OCI-LY1 (cell line): ENCODE results near the gene PLOD2.

ENCODE experiments used
- H2AFZ ChIP-seq: fragments of 200-600 bp; sonication (generic), shearing (Covaris generic); 2 replicates; pipeline ENCODE4 v1.6.0; 2014; ENCODE audit warnings: antibody characterized with exemption, mild to moderate bottlenecking, low read length
- H3F3A ChIP-seq: fragments of 200-600 bp; sonication (generic), shearing (Covaris generic); 2 replicates; pipeline ENCODE4 v1.6.0; 2014; ENCODE audit warnings: mild to moderate bottlenecking, antibody characterized with exemption, low read length, moderate library complexity; ENCODE audit not compliant: insufficient read depth
- H3K27ac ChIP-seq: fragments of 200-600 bp; sonication (generic); 2 replicates; pipeline ENCODE4 v1.5.1; 2014; ENCODE audit warnings: low read length, mixed run types, mild to moderate bottlenecking, low read depth; ENCODE audit not compliant: poor library complexity, severe bottlenecking
- H3K27me3 ChIP-seq: fragments of 200-600 bp; sonication (generic); 2 replicates; pipeline ENCODE4 v1.6.0; 2014; ENCODE audit warnings: antibody characterized with exemption, mild to moderate bottlenecking, low read length, moderate library complexity; ENCODE audit not compliant: insufficient read depth
- H3K36me3 ChIP-seq: fragments of 200-600 bp; sonication (generic); 2 replicates; pipeline ENCODE4 v1.6.1; 2014; ENCODE audit warnings: mild to moderate bottlenecking, antibody characterized with exemption, low read length, moderate library complexity, mixed read lengths; ENCODE audit not compliant: insufficient read depth
- H3K4me1 ChIP-seq: fragments of 200-600 bp; sonication (generic); 2 replicates; pipeline ENCODE4 v1.5.1; 2014; ENCODE audit warnings: mild to moderate bottlenecking, low read length, moderate library complexity; ENCODE audit not compliant: insufficient read depth, severe bottlenecking
- H3K4me2 ChIP-seq: fragments of 200-600 bp; sonication (generic), shearing (Covaris generic); 2 replicates; pipeline ENCODE4 v1.6.1; 2014; ENCODE audit warnings: low read length
- H3K4me3 ChIP-seq: fragments of 200-600 bp; sonication (generic); 2 replicates; pipeline ENCODE4 v1.5.1; 2014; ENCODE audit warnings: low read length, low read depth, mild to moderate bottlenecking, mixed read lengths; ENCODE audit not compliant: poor library complexity, severe bottlenecking
- H3K79me2 ChIP-seq: fragments of 200-600 bp; shearing (Covaris generic); 2 replicates; pipeline ENCODE4 v1.6.1; 2016; ENCODE audit warnings: mixed run types, low read length, mixed read lengths; ENCODE audit not compliant: insufficient read depth
- H3K9ac ChIP-seq: fragments of 200-600 bp; sonication (generic), shearing (Covaris generic); 2 replicates; pipeline ENCODE4 v1.6.1; 2014; ENCODE audit warnings: mild to moderate bottlenecking, low read length, mixed read lengths
- H3K9me2 ChIP-seq: fragments of 200-600 bp; sonication (generic), shearing (Covaris generic); 2 replicates; pipeline ENCODE4 v1.6.1; 2014; ENCODE audit warnings: low read depth, mild to moderate bottlenecking, low read length, mixed read lengths
- H3K9me3 ChIP-seq: fragments of 200-600 bp; shearing (Covaris generic); 2 replicates; pipeline ENCODE4 v1.6.1; 2014; ENCODE audit warnings: low read length, mixed read lengths
- H4K20me1 ChIP-seq: fragments of 200-600 bp; sonication (generic), shearing (Covaris generic); 2 replicates; pipeline ENCODE4 v1.6.0; 2016; ENCODE audit warnings: mild to moderate bottlenecking, low read length; ENCODE audit not compliant: insufficient read depth
- EZH2 ChIP-seq: fragments of 200-600 bp; sonication (generic), shearing (Covaris generic); IDR thresholded peaks from 2 replicates; pipeline ENCODE4 v1.8.0; 2017; ENCODE audit warnings: borderline replicate concordance, mixed run types, mild to moderate bottlenecking, antibody characterized with exemption, low read length, moderate library complexity, mixed read lengths
- TF ChIP-seq, protein P1 (sequence below): fragments of 200-600 bp; sonication (generic), shearing (Covaris generic); IDR thresholded peaks from 2 replicates; pipeline ENCODE4 v1.5.1; 2017; ENCODE audit warnings: mild to moderate bottlenecking, antibody characterized with exemption, low read length, moderate library complexity, mixed read lengths

The PLOD2 gene

GRCh38 chr3:146164506-146164905 is 3.5 kb upstream of the PLOD2 start:
- no peak overlapping the region for H3K4me3 ChIP-seq
- H3K79me2 ChIP-seq = no peaks in the 10 kb centered on the region
- H3K9ac ChIP-seq = no peak overlapping the region
- no peaks in the 10 kb centered on the region for H3K9me3 ChIP-seq
- no peak overlapping the region for H3K27ac ChIP-seq
- H3K4me2 ChIP-seq = no peak overlapping the region
- H2AFZ ChIP-seq = no peak overlapping the region
- no peaks in the 10 kb centered on the region for H3K36me3 ChIP-seq
- no peaks in the 10 kb centered on the region for H3F3A ChIP-seq
- H4K20me1 ChIP-seq = no peaks in the 10 kb centered on the region
- no peaks in the 10 kb centered on the region; the same call in 1 of the 2 replicates for H3K9me2 ChIP-seq
- H3K27me3 ChIP-seq = no peaks in the 10 kb centered on the region
- TF ChIP-seq, protein P1, sequence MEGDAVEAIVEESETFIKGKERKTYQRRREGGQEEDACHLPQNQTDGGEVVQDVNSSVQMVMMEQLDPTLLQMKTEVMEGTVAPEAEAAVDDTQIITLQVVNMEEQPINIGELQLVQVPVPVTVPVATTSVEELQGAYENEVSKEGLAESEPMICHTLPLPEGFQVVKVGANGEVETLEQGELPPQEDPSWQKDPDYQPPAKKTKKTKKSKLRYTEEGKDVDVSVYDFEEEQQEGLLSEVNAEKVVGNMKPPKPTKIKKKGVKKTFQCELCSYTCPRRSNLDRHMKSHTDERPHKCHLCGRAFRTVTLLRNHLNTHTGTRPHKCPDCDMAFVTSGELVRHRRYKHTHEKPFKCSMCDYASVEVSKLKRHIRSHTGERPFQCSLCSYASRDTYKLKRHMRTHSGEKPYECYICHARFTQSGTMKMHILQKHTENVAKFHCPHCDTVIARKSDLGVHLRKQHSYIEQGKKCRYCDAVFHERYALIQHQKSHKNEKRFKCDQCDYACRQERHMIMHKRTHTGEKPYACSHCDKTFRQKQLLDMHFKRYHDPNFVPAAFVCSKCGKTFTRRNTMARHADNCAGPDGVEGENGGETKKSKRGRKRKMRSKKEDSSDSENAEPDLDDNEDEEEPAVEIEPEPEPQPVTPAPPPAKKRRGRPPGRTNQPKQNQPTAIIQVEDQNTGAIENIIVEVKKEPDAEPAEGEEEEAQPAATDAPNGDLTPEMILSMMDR = no peak
- no peak for TF ChIP-seq EZH2
- no peaks in the 10 kb centered on the region for H3K4me1 ChIP-seq

GRCh38 chr3:146164071-146164470 is 3.1 kb upstream of the PLOD2 start:
- Histone ChIP-seq H3K9ac (no peak overlapping the region), H3K36me3 (no peaks in the 10 kb centered on the region), H3K4me2 (no peak overlapping the region), H3K27ac (no peak overlapping the region), H3K4me1 (no peaks in the 10 kb centered on the region), H4K20me1 (no peaks in the 10 kb centered on the region), H3K9me3 (no peaks in the 10 kb centered on the region), H3F3A (no peaks in the 10 kb centered on the region), H3K27me3 (no peaks in the 10 kb centered on the region), H3K9me2 (no peaks in the 10 kb centered on the region; the same call in 1 of the 2 replicates), H3K4me3 (no peak overlapping the region), H3K79me2 (no peaks in the 10 kb centered on the region), H2AFZ (no peak overlapping the region)
- TF ChIP-seq, protein P1 = no peak
- no peak for TF ChIP-seq EZH2

DNA sequence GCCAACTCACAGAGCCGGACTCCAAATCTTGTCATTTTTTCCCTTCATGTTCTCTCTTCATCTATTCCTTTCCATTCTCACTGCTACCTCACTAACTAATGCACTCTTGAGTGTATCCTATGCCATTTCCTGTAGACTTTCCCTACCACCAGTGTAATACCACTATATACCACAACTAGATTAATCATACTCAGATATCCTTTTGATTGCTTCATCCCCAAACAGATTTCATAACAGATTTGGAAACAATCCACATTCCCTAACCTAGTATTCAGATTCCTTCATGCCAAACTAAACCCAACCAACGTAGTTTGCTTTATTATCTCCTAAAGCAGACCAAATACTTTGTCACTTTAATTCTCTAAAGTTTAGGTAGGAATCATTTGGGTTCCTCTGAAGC is 2.6 kb upstream of the PLOD2 start:
- Histone ChIP-seq H4K20me1 (no peaks in the 10 kb centered on the region), H3K9ac (no peak overlapping the region), H3K27me3 (no peaks in the 10 kb centered on the region), H3K27ac (no peak overlapping the region), H3K4me2 (no peak overlapping the region), H3K4me1 (no peaks in the 10 kb centered on the region), H3K36me3 (no peaks in the 10 kb centered on the region), H3K9me3 (no peaks in the 10 kb centered on the region), H3K4me3 (no peak overlapping the region), H3K9me2 (no peaks in the 10 kb centered on the region; the same call in 1 of the 2 replicates), H2AFZ (no peak overlapping the region), H3K79me2 (no peaks in the 10 kb centered on the region), H3F3A (no peaks in the 10 kb centered on the region)
- TF ChIP-seq, protein P1 = no peak
- no peak for TF ChIP-seq EZH2
